Measurements from ENCODE around the gene KRTAP2-4. TPM values are rescaled to one million over a fixed set of nuclear protein-coding genes. Genes with fewer than 3 reads are reported as not detected.
"Not testable (repeated sequence)": the region's sequence is repeated elsewhere in the genome, so short reads cannot be mapped to it uniquely, and the experiment has no call there.

Gene KRTAP2-4
- total RNA-seq, 1 experiment from 2014 or later: not detected

DNA sequence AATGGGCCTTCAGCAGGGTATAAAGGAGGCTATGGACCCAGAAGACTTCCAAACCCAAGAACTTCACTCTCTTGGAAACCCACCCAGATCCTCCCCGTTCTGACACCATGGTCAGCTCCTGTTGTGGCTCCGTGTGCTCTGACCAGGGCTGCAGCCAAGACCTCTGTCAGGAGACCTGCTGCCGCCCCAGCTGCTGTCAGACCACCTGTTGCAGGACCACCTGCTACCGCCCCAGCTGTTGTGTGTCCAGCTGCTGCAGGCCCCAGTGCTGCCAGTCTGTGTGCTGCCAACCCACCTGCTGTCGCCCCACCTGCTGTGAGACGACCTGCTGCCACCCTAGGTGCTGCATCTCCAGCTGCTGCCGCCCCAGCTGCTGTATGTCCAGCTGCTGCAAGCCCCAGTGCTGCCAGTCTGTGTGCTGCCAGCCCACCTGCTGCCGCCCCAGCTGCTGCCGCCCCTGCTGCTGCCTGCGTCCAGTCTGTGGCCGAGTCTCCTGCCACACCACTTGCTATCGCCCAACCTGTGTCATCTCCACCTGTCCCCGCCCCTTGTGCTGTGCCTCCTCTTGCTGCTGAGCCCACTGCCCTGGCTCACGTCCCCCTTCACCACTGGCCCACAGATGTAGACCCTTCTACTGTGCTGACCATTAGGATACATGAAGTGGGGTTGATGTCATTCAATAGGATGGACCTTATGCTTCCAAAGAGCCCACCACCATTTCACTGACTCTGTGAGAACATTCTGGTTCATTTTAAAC is 18.6 kb upstream of the KRTAP2-4 start, which contains the start of gene KRTAP4-7:
KRTAP4-7 (plus strand) TSS at position 51 of the 757 bp plus-strand sequence; CDS start at position 108, 57 bp downstream.
- H2AK5ac ChIP-seq (ENCODE audit: insufficient read length, low read length); H3K56ac ChIP-seq (ENCODE audit: insufficient read length, low read depth, low read length); H3K9ac ChIP-seq (ENCODE audit: extremely low read depth, insufficient read length, low read length); H4K5ac ChIP-seq (ENCODE audit: insufficient read length, low read depth, low read length); H2BK20ac ChIP-seq (ENCODE audit: low read depth, low read length, poor library complexity, severe bottlenecking); H3K4me1 ChIP-seq (ENCODE audit: insufficient read depth, low read length); H3K18ac ChIP-seq (ENCODE audit: insufficient read length, low read depth, low read length); H3K4me2 ChIP-seq (ENCODE audit: insufficient read depth, insufficient read length, low read length); H3K4me3 Mint-ChIP-seq; H3K9me3 ChIP-seq (ENCODE audit: control insufficient read depth, low read depth, low read length); H4K20me1 ChIP-seq (ENCODE audit: control insufficient read depth, insufficient read depth, insufficient read length); DNase-seq; H3K27ac ChIP-seq (ENCODE audit: insufficient read length, low read depth, low read length); H2BK15ac ChIP-seq (ENCODE audit: low read depth, low read length); H3K27me3 ChIP-seq (ENCODE audit: insufficient read depth, low read length); H3T11ph ChIP-seq (ENCODE audit: low read length); H3K14ac ChIP-seq (ENCODE audit: insufficient read depth, low read length); H3K79me1 ChIP-seq (ENCODE audit: insufficient read depth, low read depth, low read length, poor library complexity, severe bottlenecking); H3K23me2 ChIP-seq (ENCODE audit: insufficient read length, low read depth, low read length, poor library complexity, severe bottlenecking); H4K8ac ChIP-seq (replicated peaks; ENCODE audit: insufficient read length, low read depth, low read length); H3K27me3 Mint-ChIP-seq (ENCODE audit: low read depth); H2AFZ ChIP-seq (ENCODE audit: low read length); H3K36me3 Mint-ChIP-seq (ENCODE audit: insufficient read depth in 1 of 3, low read depth in 3 of 3); H3K4ac ChIP-seq (ENCODE audit: low read depth, low read length); H2BK12ac ChIP-seq (ENCODE audit: insufficient read length, low read depth, low read length); H3K79me2 ChIP-seq (ENCODE audit: insufficient read depth, low read length); H4K91ac ChIP-seq (ENCODE audit: insufficient read length, low read depth, low read length); H2BK120ac ChIP-seq (ENCODE audit: low read depth, low read length, poor library complexity, severe bottlenecking); H2BK5ac ChIP-seq (ENCODE audit: insufficient read length, low read length); H3K23ac ChIP-seq (ENCODE audit: insufficient read length, low read depth, low read length); H3K9me3 Mint-ChIP-seq: not testable (repeated sequence)
- Mint-ChIP-seq H3K27ac (peak within 1 kb of the TSS in 1 of 3 experiments; percentile 86; a peak in 1 of 7 replicates), H3K4me1 (peaks cover 15 to 17% of the 10 kb centered on the region in 2 experiments)
- no CpG with 5 or more reads among the region's 14 CpGs for WGBS (ENCODE audit: extremely low coverage, insufficient read length, low lambda C conversion rate)

DNA sequence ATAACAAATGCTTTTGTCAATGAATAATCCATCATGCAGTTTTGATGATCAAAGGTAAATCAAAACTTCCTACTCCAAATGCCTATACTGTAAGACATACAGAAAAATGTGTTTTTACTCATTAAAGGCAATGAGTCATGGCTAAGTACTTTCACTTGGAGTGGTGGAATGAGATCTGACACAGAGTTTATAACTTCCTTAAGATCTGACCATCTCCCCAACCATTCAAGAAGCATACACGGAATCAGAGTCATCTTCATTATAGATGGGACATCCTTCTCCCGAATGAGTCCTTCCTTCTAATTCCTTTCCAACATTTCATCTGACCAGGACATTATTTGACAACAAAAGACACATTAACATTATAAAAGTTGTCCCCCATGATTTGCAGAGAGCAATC is 17.7 kb upstream of the KRTAP2-4 start:
- not testable (repeated sequence) for H3K27me3 ChIP-seq (ENCODE audit: insufficient read depth, low read length); H3K9me3 Mint-ChIP-seq; H3K18ac ChIP-seq (ENCODE audit: insufficient read length, low read depth, low read length); H2AFZ ChIP-seq (ENCODE audit: low read length); H3K9ac ChIP-seq (ENCODE audit: extremely low read depth, insufficient read length, low read length); H3K4me2 ChIP-seq (ENCODE audit: insufficient read depth, insufficient read length, low read length); H3K9me3 ChIP-seq (ENCODE audit: control insufficient read depth, low read depth, low read length); H2BK15ac ChIP-seq (ENCODE audit: low read depth, low read length); H4K5ac ChIP-seq (ENCODE audit: insufficient read length, low read depth, low read length); H2BK12ac ChIP-seq (ENCODE audit: insufficient read length, low read depth, low read length); H2BK20ac ChIP-seq (ENCODE audit: low read depth, low read length, poor library complexity, severe bottlenecking); H3K4me3 Mint-ChIP-seq; H3K23ac ChIP-seq (ENCODE audit: insufficient read length, low read depth, low read length); H3K27ac Mint-ChIP-seq; H3K79me1 ChIP-seq (ENCODE audit: insufficient read depth, low read depth, low read length, poor library complexity, severe bottlenecking); H3K14ac ChIP-seq (ENCODE audit: insufficient read depth, low read length); H3T11ph ChIP-seq (ENCODE audit: low read length); H3K79me2 ChIP-seq (ENCODE audit: insufficient read depth, low read length); H3K27me3 Mint-ChIP-seq (ENCODE audit: low read depth); H3K23me2 ChIP-seq (ENCODE audit: insufficient read length, low read depth, low read length, poor library complexity, severe bottlenecking); H3K27ac ChIP-seq (ENCODE audit: insufficient read length, low read depth, low read length); H2BK5ac ChIP-seq (ENCODE audit: insufficient read length, low read length); DNase-seq; H2AK5ac ChIP-seq (ENCODE audit: insufficient read length, low read length); H2BK120ac ChIP-seq (ENCODE audit: low read depth, low read length, poor library complexity, severe bottlenecking); H3K4me1 ChIP-seq (ENCODE audit: insufficient read depth, low read length); H4K20me1 ChIP-seq (ENCODE audit: control insufficient read depth, insufficient read depth, insufficient read length); H3K4ac ChIP-seq (ENCODE audit: low read depth, low read length); H3K36me3 Mint-ChIP-seq (ENCODE audit: insufficient read depth in 1 of 3, low read depth in 3 of 3); H4K8ac ChIP-seq (replicated peaks; ENCODE audit: insufficient read length, low read depth, low read length); H4K91ac ChIP-seq (ENCODE audit: insufficient read length, low read depth, low read length); H3K56ac ChIP-seq (ENCODE audit: insufficient read length, low read depth, low read length)
- WGBS (ENCODE audit: extremely low coverage, insufficient read length, low lambda C conversion rate): no CpG with 5 or more reads among the region's 2 CpGs
- H3K4me1 Mint-ChIP-seq: peaks cover 12 to 17% of the 10 kb centered on the region in 2 experiments
